Right lobe of liver (tissue), 4 donors: ENCODE measurements around the gene AP1G2.

Experiments used
- CTCF ChIP-seq, 4 donors: fragments of 200-600 bp in 3 of 4; fragments of 450-650 bp in 1 of 4; IDR thresholded peaks; one replicate each; pipeline versions ENCODE4 v1.5.1 to v1.8.0; 2016 to 2022; ENCODE audit warnings: antibody characterized with exemption in 4 of 4, mild to moderate bottlenecking in 2 of 4
- POLR2A ChIP-seq: fragments of 450-650 bp; IDR thresholded peaks from one replicate; pipeline ENCODE4 v1.6.1; 2017; ENCODE audit warnings: antibody characterized with exemption, mild to moderate bottlenecking
- donor health status: DM: no; HTN: no; CAD: no.
- donor health status: DM: no; HTN: no; CAD: no.
- donor health status: DM: no; HTN: yes; CAD: no.

- TF ChIP-seq POLR2A (no peak), CTCF (IDR thresholded peaks at IDR 0.05) (no peak)
These were observed 10.7 kb downstream of the AP1G2 start for GRCh38 chr14:23556700-23557440.
